ENCODE results near the gene CD58. TPM values are rescaled to one million over a fixed set of nuclear protein-coding genes. Genes with fewer than 3 reads are reported as not detected.

Gene CD58
- polyA plus RNA-seq, 1 of the 3 experiments (the other 2 are of a cell fraction), result 18.1 TPM

DNA sequence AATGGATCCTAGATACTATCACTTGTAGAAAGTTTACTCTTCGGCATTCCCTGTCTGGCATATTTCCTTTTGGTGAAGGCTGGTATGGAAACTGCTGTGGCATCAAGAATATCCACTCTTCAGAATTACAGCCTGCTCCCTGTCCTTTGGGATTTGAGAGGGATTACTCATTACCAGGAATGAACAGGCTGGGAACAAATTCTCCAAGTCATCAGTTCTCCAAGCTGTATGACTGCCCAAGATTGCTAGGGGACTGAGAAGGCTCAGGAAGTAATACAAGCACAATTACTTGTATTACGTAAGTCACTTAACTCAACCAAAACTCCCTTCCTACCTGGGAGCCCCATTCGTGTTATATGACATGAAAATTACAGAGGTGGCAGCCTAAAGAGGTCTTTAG lies 49.6 kb downstream of the CD58 start:
- Histone ChIP-seq H3K79me2 (ENCODE audit: insufficient read depth) (no peaks in the 10 kb centered on the region), H3K9me2 (no peaks in the 10 kb centered on the region), H4K20me1 (ENCODE audit: insufficient read depth) (no peaks in the 10 kb centered on the region), H3K9me3 (no peaks in the 10 kb centered on the region), H3K4me3 (ENCODE audit: low read depth in 2 of 2, low read length in 1 of 2) (no peak overlapping the region), H3K36me3 (replicated peaks in 1 of 2; ENCODE audit: control insufficient read depth in 1 of 2, insufficient read depth in 2 of 2, low read length in 1 of 2) (peaks cover 2 to 7% of the 10 kb centered on the region in 2 experiments), H3K4me2 (no peak overlapping the region), H3F3A (replicated peaks; ENCODE audit: insufficient read depth) (peaks cover 8% of the 10 kb centered on the region), H3K27me3 (ENCODE audit: insufficient read depth) (no peaks in the 10 kb centered on the region), H3K4me1 (ENCODE audit: control insufficient read depth in 1 of 2, insufficient read depth in 2 of 2, low read depth in 1 of 2, low read length in 1 of 2) (peaks cover 0 to 8% of the 10 kb centered on the region in 2 experiments; a peak in 2 of 4 replicates), H3K9ac (no peak overlapping the region), H3K27ac (ENCODE audit: low read depth in 2 of 2, low read length in 1 of 2) (peak overlapping the region in 1 of 2 experiments; percentile 18; a peak in 2 of 4 replicates), H2AFZ (ENCODE audit: low read depth) (no peak overlapping the region)
- WGBS (ENCODE audit: low lambda C conversion rate), result 84% methylated on average over 3 of the region's 3 CpGs
- ChIA-PET CTCF (interaction anchor here (1.0 kb wide), 1 partner anchor 382 kb away, joined by 4 read pairs; no protein-coding TSS in a partner anchor), POLR2A (no interaction called here)
- DNase-seq, result no peak
- TF ChIP-seq MEF2A (IDR thresholded peaks at IDR 0.05; ENCODE audit: borderline replicate concordance, low read depth) (no peak), NRF1 (IDR thresholded peaks at IDR 0.05; ENCODE audit: low read depth, low read length) (no peak), YY1 (IDR thresholded peaks at IDR 0.05; ENCODE audit: low read depth) (no peak), EP300 (IDR thresholded peaks at IDR 0.05; ENCODE audit: borderline replicate concordance in 1 of 2, low read depth in 1 of 2, low read length in 1 of 2) (no peak), SMC3 (IDR thresholded peaks at IDR 0.05; ENCODE audit: low read depth, low read length) (no peak), TCF12 (IDR thresholded peaks at IDR 0.05) (no peak), GATA2 (CRISPR knock-in tag; IDR thresholded peaks at IDR 0.05) (no peak), FOXM1 (IDR thresholded peaks at IDR 0.05; ENCODE audit: low read depth) (no peak), TAF1 (IDR thresholded peaks at IDR 0.05; ENCODE audit: borderline replicate concordance, low read depth, low read length) (no peak), RXRA (IDR thresholded peaks at IDR 0.05; ENCODE audit: borderline replicate concordance, low read depth) (no peak), ELF1 (IDR thresholded peaks at IDR 0.05) (no peak), POLR2AphosphoS5 (IDR thresholded peaks at IDR 0.05; ENCODE audit: low read depth, low read length) (no peak), EZH2phosphoT487 (IDR thresholded peaks at IDR 0.05; ENCODE audit: borderline replicate concordance, low read depth) (no peak)
- TF ChIP-seq, protein P1, sequence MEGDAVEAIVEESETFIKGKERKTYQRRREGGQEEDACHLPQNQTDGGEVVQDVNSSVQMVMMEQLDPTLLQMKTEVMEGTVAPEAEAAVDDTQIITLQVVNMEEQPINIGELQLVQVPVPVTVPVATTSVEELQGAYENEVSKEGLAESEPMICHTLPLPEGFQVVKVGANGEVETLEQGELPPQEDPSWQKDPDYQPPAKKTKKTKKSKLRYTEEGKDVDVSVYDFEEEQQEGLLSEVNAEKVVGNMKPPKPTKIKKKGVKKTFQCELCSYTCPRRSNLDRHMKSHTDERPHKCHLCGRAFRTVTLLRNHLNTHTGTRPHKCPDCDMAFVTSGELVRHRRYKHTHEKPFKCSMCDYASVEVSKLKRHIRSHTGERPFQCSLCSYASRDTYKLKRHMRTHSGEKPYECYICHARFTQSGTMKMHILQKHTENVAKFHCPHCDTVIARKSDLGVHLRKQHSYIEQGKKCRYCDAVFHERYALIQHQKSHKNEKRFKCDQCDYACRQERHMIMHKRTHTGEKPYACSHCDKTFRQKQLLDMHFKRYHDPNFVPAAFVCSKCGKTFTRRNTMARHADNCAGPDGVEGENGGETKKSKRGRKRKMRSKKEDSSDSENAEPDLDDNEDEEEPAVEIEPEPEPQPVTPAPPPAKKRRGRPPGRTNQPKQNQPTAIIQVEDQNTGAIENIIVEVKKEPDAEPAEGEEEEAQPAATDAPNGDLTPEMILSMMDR (IDR thresholded peaks at IDR 0.05), result no peak
- TF ChIP-seq, protein P2, sequence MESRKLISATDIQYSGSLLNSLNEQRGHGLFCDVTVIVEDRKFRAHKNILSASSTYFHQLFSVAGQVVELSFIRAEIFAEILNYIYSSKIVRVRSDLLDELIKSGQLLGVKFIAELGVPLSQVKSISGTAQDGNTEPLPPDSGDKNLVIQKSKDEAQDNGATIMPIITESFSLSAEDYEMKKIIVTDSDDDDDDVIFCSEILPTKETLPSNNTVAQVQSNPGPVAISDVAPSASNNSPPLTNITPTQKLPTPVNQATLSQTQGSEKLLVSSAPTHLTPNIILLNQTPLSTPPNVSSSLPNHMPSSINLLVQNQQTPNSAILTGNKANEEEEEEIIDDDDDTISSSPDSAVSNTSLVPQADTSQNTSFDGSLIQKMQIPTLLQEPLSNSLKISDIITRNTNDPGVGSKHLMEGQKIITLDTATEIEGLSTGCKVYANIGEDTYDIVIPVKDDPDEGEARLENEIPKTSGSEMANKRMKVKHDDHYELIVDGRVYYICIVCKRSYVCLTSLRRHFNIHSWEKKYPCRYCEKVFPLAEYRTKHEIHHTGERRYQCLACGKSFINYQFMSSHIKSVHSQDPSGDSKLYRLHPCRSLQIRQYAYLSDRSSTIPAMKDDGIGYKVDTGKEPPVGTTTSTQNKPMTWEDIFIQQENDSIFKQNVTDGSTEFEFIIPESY (IDR thresholded peaks at IDR 0.05; ENCODE audit: borderline replicate concordance, low read depth), result no peak
- TF ChIP-seq, protein P3, sequence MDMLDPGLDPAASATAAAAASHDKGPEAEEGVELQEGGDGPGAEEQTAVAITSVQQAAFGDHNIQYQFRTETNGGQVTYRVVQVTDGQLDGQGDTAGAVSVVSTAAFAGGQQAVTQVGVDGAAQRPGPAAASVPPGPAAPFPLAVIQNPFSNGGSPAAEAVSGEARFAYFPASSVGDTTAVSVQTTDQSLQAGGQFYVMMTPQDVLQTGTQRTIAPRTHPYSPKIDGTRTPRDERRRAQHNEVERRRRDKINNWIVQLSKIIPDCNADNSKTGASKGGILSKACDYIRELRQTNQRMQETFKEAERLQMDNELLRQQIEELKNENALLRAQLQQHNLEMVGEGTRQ (IDR thresholded peaks at IDR 0.05; ENCODE audit: borderline replicate concordance, low read depth, low read length), result no peak
- TF ChIP-seq, protein P4, sequence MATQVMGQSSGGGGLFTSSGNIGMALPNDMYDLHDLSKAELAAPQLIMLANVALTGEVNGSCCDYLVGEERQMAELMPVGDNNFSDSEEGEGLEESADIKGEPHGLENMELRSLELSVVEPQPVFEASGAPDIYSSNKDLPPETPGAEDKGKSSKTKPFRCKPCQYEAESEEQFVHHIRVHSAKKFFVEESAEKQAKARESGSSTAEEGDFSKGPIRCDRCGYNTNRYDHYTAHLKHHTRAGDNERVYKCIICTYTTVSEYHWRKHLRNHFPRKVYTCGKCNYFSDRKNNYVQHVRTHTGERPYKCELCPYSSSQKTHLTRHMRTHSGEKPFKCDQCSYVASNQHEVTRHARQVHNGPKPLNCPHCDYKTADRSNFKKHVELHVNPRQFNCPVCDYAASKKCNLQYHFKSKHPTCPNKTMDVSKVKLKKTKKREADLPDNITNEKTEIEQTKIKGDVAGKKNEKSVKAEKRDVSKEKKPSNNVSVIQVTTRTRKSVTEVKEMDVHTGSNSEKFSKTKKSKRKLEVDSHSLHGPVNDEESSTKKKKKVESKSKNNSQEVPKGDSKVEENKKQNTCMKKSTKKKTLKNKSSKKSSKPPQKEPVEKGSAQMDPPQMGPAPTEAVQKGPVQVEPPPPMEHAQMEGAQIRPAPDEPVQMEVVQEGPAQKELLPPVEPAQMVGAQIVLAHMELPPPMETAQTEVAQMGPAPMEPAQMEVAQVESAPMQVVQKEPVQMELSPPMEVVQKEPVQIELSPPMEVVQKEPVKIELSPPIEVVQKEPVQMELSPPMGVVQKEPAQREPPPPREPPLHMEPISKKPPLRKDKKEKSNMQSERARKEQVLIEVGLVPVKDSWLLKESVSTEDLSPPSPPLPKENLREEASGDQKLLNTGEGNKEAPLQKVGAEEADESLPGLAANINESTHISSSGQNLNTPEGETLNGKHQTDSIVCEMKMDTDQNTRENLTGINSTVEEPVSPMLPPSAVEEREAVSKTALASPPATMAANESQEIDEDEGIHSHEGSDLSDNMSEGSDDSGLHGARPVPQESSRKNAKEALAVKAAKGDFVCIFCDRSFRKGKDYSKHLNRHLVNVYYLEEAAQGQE (IDR thresholded peaks at IDR 0.05; ENCODE audit: low read depth, low read length), result no peak
- TF ChIP-seq, protein P5, sequence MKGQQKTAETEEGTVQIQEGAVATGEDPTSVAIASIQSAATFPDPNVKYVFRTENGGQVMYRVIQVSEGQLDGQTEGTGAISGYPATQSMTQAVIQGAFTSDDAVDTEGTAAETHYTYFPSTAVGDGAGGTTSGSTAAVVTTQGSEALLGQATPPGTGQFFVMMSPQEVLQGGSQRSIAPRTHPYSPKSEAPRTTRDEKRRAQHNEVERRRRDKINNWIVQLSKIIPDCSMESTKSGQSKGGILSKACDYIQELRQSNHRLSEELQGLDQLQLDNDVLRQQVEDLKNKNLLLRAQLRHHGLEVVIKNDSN (IDR thresholded peaks at IDR 0.05; ENCODE audit: borderline replicate concordance, low read depth), result no peak
